ENCODE measurements around the gene SMO.
"Not testable (repeated sequence)": the region's sequence is repeated elsewhere in the genome, so short reads cannot be mapped to it uniquely, and the experiment has no call there.

- TF ChIP-seq, protein P1, sequence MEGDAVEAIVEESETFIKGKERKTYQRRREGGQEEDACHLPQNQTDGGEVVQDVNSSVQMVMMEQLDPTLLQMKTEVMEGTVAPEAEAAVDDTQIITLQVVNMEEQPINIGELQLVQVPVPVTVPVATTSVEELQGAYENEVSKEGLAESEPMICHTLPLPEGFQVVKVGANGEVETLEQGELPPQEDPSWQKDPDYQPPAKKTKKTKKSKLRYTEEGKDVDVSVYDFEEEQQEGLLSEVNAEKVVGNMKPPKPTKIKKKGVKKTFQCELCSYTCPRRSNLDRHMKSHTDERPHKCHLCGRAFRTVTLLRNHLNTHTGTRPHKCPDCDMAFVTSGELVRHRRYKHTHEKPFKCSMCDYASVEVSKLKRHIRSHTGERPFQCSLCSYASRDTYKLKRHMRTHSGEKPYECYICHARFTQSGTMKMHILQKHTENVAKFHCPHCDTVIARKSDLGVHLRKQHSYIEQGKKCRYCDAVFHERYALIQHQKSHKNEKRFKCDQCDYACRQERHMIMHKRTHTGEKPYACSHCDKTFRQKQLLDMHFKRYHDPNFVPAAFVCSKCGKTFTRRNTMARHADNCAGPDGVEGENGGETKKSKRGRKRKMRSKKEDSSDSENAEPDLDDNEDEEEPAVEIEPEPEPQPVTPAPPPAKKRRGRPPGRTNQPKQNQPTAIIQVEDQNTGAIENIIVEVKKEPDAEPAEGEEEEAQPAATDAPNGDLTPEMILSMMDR (IDR thresholded peaks at IDR 0.05): not testable (repeated sequence)
- TF ChIP-seq EP300, POLR2A (IDR thresholded peaks at IDR 0.05): not testable (repeated sequence)
Observed at GRCh38 chr7:129215691-129216090, 27.3 kb downstream of the SMO start.
